GM12878 (cell line): ENCODE data around the gene CGB2.
A peak's percentile ranks its signal among the peaks of the same experiment; 100 is the strongest.
"Not testable (repeated sequence)": the region's sequence is repeated elsewhere in the genome, so short reads cannot be mapped to it uniquely, and the experiment has no call there.

Experiments used
- BMI1 ChIP-seq: fragments of 450-650 bp; IDR thresholded peaks from 2 replicates; pipeline ENCODE4 v1.6.1; 2016; ENCODE audit warnings: mild to moderate bottlenecking, moderate library complexity, borderline replicate concordance
- CTCF ChIP-seq, 3 experiments: IDR thresholded peaks in 2 of 3; conservative IDR thresholded peaks in 1 of 3; 2 replicates each; pipeline ENCODE4 v1.5.1; 2011; ENCODE audit warnings: low read depth in 3 of 3, low read length in 3 of 3, mild to moderate bottlenecking in 3 of 3, control low read depth in 2 of 3, moderate library complexity in 2 of 3, inconsistent platforms in 1 of 3, mixed read lengths in 1 of 3; ENCODE audit not compliant: control insufficient read depth in 2 of 3, insufficient read depth in 1 of 3; ENCODE audit errors: extremely low read depth in 1 of 3
- SUZ12 ChIP-seq: fragments of 200-600 bp; sonication (generic); IDR thresholded peaks from one replicate; pipeline ENCODE4 v1.6.1; 2018; ENCODE audit warnings: antibody characterized with exemption, mild to moderate bottlenecking; ENCODE audit not compliant: unreplicated experiment
- USF2 ChIP-seq: IDR thresholded peaks from 2 replicates; pipeline ENCODE4 v1.6.1; 2011; ENCODE audit warnings: low read depth, low read length, improper control_type of control experiment, borderline replicate concordance

GRCh38 chr19:49036815-49037214 is 5.1 kb downstream of the CGB2 start, which contains the start of gene CGB1:
- TF ChIP-seq SUZ12, USF2, BMI1: not testable (repeated sequence)
- peak; percentile 15 to 47 (median 47) for TF ChIP-seq CTCF (IDR thresholded peaks at IDR 0.05 in 2 of 3, conservative IDR thresholded peaks at IDR 0.05 in 1 of 3; ENCODE audit: control insufficient read depth in 2 of 3, extremely low read depth in 1 of 3, insufficient read depth in 1 of 3, low read depth in 3 of 3, low read length in 3 of 3)
